Adrenal gland (tissue), 12 donors: ENCODE data around the gene XPR1. TPM values are rescaled to one million over a fixed set of nuclear protein-coding genes. Genes with fewer than 3 reads are reported as not detected.
"Not testable (repeated sequence)": the region's sequence is repeated elsewhere in the genome, so short reads cannot be mapped to it uniquely, and the experiment has no call there.

Experiments
- DNase-seq, 7 donors: peaks; one replicate each; pipeline ENCODE4 v3.0.0-alpha.2; 2019 to 2020
- H3K27ac ChIP-seq, 5 donors: fragments of 200-600 bp; sonication (generic) in 4 of 5; 1 replicate in 3 of 5; 2 replicates in 2 of 5; pipeline versions ENCODE4 v1.5.1 to v1.8.0; 2016 to 2020; ENCODE audit warnings: mild to moderate bottlenecking in 1 of 5
- H3K27me3 ChIP-seq: fragments of 200-600 bp; 2 replicates; pipeline ENCODE4 v1.8.0; 2021
- H3K36me3 ChIP-seq, 2 donors: fragments of 200-600 bp; replicated peaks in 1 of 2; 1 replicate in 1 of 2; 2 replicates in 1 of 2; pipeline versions ENCODE4 v1.5.1 to v1.8.0; 2018 to 2022
- H3K4me1 ChIP-seq, 2 donors: fragments of 200-600 bp; replicated peaks in 1 of 2; 1 replicate in 1 of 2; 2 replicates in 1 of 2; pipeline versions ENCODE4 v1.5.1 to v1.8.0; 2018 to 2021
- H3K4me3 ChIP-seq, 4 donors: fragments of 200-600 bp; sonication (generic) in 3 of 4; one replicate each; pipeline ENCODE4 v1.5.1; 2016 to 2018
- H3K9me3 ChIP-seq, 3 donors: fragments of 200-600 bp; sonication (generic) in 1 of 3; replicated peaks in 1 of 3; 1 replicate in 2 of 3; 2 replicates in 1 of 3; pipeline versions ENCODE4 v1.5.1 to v1.8.0; 2016 to 2021
- POLR2A ChIP-seq, 2 donors: fragments of 450-650 bp; IDR thresholded peaks; one replicate each; pipeline ENCODE4 v1.6.1; 2017; ENCODE audit warnings: antibody characterized with exemption in 2 of 2, mild to moderate bottlenecking in 2 of 2, moderate library complexity in 1 of 2
- WGBS, 4 donors: extraction: QIAGEN DNeasy Blood & Tissue Kit in 2 of 4; methylation state at CpG; one replicate each; pipeline versions ENCODE4 v1.1.5 to v1.1.7; 2013 to 2017; 5-methylcytosine and 5-hydroxymethylcytosine counted together
- intact Hi-C, 2 donors: fragments of 100-400 bp; cut with DNase I; formaldehyde crosslinking; loops; one replicate each; pipeline versions ENCODE4 v1.14.1 to v1.15.0; 2022 to 2023
- polyA plus RNA-seq, 3 donors: library from polyadenylated mRNA; stranded (reverse); fragments of 200-250 nt in 2 of 3; fragments of 350-450 nt in 1 of 3; fragmentation: Illumina TruSeq in 1 of 3; extraction: RNeasy Lipid Tissue Mini Kit (QIAGEN cat#74804) in 1 of 3; gene quantifications; one replicate each; pipeline ENCODE4 v1.2.3, GENCODE V29; 2013 to 2014
- total RNA-seq, 9 donors: library from RNA; depleted of rRNA in 4 of 9; stranded (reverse); fragments of >200 nt in 4 of 9; fragments of 120-200 nt in 1 of 9; fragmentation: NEBNext Ultra II Directional in 1 of 9; extraction: Animal tissue kit (Norgen Biotek cat#: 25700) in 1 of 9; gene quantifications; one replicate each; pipeline versions ENCODE4 v1.1.0 to v1.2.4, GENCODE V29; 2013 to 2023
- TF ChIP-seq, protein P1 (sequence below), 6 experiments: fragments of 450-650 bp in 4 of 6; fragments of 200-600 bp in 2 of 6; sonication (generic) in 1 of 6; IDR thresholded peaks; 1 replicate in 5 of 6; 2 replicates in 1 of 6; pipeline versions ENCODE4 v1.5.1 to v1.8.0; 2016 to 2021; ENCODE audit warnings: antibody characterized with exemption in 6 of 6, mild to moderate bottlenecking in 2 of 6, moderate library complexity in 1 of 6
- donor health status: healthy with polysubstance abuse.
- donor health status: Bipolar disorder and iron deficiency.
- donor health status: DM: yes; HTN: yes; CAD: no.
- donor health status: DM: no; HTN: no; CAD: no.
- donor health status: DM: no; HTN: no; CAD: no.
- donor health status: DM: yes; HTN: yes; CAD: no.

Gene XPR1
- total and polyA plus RNA-seq, 12 donors = 4.8 to 53.0 (median 24.1) TPM

DNA sequence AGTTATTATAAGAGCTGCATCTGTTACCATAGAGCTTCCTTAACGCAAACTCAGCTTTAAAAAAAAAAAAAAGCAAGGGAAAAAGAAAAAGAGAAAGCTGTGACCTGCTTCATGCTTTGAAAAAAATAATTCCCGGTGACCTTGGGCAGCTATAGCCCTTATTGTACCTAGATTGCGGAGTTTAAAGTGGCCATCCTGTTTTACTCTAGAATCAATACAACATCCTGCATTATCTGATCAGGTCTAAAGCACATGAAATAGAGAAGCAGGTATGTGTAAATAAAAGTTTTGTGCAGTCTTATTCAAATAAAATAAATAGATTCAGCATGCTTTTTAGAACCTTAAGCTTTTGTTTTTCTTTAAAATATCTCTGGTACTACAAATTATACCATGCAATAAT, 154.1 kb downstream of the XPR1 start:
- Histone ChIP-seq H3K36me3 (no peaks in the 10 kb centered on the region), H3K4me1 (no peaks in the 10 kb centered on the region), H3K27me3 (no peaks in the 10 kb centered on the region), H3K9me3 (no peaks in the 10 kb centered on the region), H3K27ac (no peak overlapping the region), H3K4me3 (no peak overlapping the region)
- intact Hi-C loops = no loop called here
- 67 to 70% (median 68%) methylated on average over 3 of the region's 3 CpGs for WGBS, 4 donors
- no peak for TF ChIP-seq POLR2A (IDR thresholded peaks at IDR 0.05)
- no peak for DNase-seq

GRCh38 chr1:180786624-180787023, 154.8 kb downstream of the XPR1 start:
- DNase-seq = no peak
- H3K9me3 ChIP-seq = no peaks in the 10 kb centered on the region
- H3K36me3 ChIP-seq = no peaks in the 10 kb centered on the region
- H3K4me3 ChIP-seq = no peak overlapping the region
- TF ChIP-seq POLR2A (IDR thresholded peaks at IDR 0.05) = no peak
- TF ChIP-seq, protein P1, sequence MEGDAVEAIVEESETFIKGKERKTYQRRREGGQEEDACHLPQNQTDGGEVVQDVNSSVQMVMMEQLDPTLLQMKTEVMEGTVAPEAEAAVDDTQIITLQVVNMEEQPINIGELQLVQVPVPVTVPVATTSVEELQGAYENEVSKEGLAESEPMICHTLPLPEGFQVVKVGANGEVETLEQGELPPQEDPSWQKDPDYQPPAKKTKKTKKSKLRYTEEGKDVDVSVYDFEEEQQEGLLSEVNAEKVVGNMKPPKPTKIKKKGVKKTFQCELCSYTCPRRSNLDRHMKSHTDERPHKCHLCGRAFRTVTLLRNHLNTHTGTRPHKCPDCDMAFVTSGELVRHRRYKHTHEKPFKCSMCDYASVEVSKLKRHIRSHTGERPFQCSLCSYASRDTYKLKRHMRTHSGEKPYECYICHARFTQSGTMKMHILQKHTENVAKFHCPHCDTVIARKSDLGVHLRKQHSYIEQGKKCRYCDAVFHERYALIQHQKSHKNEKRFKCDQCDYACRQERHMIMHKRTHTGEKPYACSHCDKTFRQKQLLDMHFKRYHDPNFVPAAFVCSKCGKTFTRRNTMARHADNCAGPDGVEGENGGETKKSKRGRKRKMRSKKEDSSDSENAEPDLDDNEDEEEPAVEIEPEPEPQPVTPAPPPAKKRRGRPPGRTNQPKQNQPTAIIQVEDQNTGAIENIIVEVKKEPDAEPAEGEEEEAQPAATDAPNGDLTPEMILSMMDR (IDR thresholded peaks at IDR 0.05) = no peak
- H3K27me3 ChIP-seq = no peaks in the 10 kb centered on the region
- 54 to 77% (median 66%) methylated on average over 1 of the region's 1 CpG for WGBS, 4 donors
- intact Hi-C loops = no loop called here
- no peaks in the 10 kb centered on the region for H3K4me1 ChIP-seq
- H3K27ac ChIP-seq = no peak overlapping the region

- no peak for DNase-seq
- H3K36me3 ChIP-seq = no peaks in the 10 kb centered on the region
- H3K27ac ChIP-seq = no peak overlapping the region
- H3K4me3 ChIP-seq = no peak overlapping the region
- H3K27me3 ChIP-seq = no peaks in the 10 kb centered on the region
- no peaks in the 10 kb centered on the region for H3K4me1 ChIP-seq
- WGBS, 4 donors = 94 to 96% (median 95%) methylated on average over 5 of the region's 5 CpGs
- H3K9me3 ChIP-seq = no peaks in the 10 kb centered on the region
- intact Hi-C loops = no loop called here
- no peak for TF ChIP-seq POLR2A (IDR thresholded peaks at IDR 0.05)
- TF ChIP-seq, protein P1 (IDR thresholded peaks at IDR 0.05) = no peak
These were observed 155.9 kb downstream of the XPR1 start for GRCh38 chr1:180787628-180788307.

DNA sequence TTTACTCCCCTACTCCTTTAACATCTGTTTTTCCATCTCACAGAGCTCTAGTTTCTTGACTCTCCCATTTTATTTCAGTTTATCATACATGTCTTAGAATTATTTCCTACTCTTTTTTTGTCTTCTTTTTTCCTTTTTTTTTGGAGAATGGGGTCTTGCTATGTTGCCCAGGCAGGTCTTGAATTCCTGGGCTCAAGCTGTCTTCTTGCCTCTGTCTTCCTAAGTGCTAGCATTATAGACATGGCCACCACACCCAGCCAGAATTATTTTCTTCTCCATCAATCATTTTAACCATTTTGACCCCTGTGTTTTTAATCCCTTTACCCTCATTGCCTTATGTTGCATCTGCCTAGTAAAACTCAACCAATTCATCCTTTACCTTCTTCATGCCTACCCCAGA, 157.6 kb downstream of the XPR1 start:
- TF ChIP-seq, protein P1 (IDR thresholded peaks at IDR 0.05) = no peak
- no peak for TF ChIP-seq POLR2A (IDR thresholded peaks at IDR 0.05)
- no peak overlapping the region for H3K27ac ChIP-seq
- H3K9me3 ChIP-seq = no peaks in the 10 kb centered on the region
- H3K27me3 ChIP-seq = no peaks in the 10 kb centered on the region
- no peaks in the 10 kb centered on the region for H3K36me3 ChIP-seq
- intact Hi-C loops = no loop called here
- DNase-seq = no peak
- H3K4me3 ChIP-seq = no peak overlapping the region
- no peaks in the 10 kb centered on the region for H3K4me1 ChIP-seq

- H3K9me3 ChIP-seq = not testable (repeated sequence)
These were observed 159.3 kb downstream of the XPR1 start for GRCh38 chr1:180791152-180791551.

More at GRCh38 chr1:180791152-180791551, 159.3 kb downstream of the XPR1 start:
- H3K27me3 ChIP-seq, DNase-seq, H3K4me1 ChIP-seq, H3K36me3 ChIP-seq, H3K4me3 ChIP-seq, H3K27ac ChIP-seq, intact Hi-C loops: not testable (repeated sequence)
- 92 to 100% (median 97%) methylated on average over 2 of the region's 2 CpGs for WGBS, 4 donors
